GM19438 (cell line): ENCODE results near the gene TDRD3.

Experiments
- ATAC-seq: cut with Tn5 transposase; IDR thresholded peaks from one replicate; pipeline ENCODE4 v1.9.1; 2021; ENCODE audit warnings: low read depth; ENCODE audit not compliant: unreplicated experiment

Gene TDRD3

GRCh38 chr13:60572003-60572798 lies 175.2 kb downstream of the TDRD3 start:
- ATAC-seq = no peak

- no peak for ATAC-seq
Observed at GRCh38 chr13:60572855-60573254, 175.8 kb downstream of the TDRD3 start.

GRCh38 chr13:60574735-60575134 lies 177.7 kb downstream of the TDRD3 start:
- no peak for ATAC-seq

DNA sequence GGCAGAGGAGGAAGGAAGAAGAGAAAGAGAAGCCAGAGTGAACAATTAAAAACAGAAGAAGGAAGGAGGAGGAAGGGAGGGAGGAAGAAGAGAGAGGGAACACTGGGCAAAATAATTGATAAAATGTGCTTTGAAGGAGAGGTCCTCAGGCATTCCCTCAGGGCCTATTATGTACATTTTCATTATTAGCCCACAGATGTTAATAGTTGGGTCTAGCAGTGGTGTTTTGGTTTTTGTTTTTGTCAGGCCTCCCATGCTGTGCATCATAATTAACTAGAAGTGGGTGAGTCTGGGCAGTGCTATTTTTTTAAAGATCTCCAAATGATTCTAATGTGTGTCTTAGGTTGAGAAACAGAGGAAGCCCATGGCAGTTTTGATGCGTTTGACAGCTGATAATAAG lies 178.1 kb downstream of the TDRD3 start:
- ATAC-seq = no peak

- no peak for ATAC-seq
Observed at GRCh38 chr13:60577761-60578160, 180.7 kb downstream of the TDRD3 start.

DNA sequence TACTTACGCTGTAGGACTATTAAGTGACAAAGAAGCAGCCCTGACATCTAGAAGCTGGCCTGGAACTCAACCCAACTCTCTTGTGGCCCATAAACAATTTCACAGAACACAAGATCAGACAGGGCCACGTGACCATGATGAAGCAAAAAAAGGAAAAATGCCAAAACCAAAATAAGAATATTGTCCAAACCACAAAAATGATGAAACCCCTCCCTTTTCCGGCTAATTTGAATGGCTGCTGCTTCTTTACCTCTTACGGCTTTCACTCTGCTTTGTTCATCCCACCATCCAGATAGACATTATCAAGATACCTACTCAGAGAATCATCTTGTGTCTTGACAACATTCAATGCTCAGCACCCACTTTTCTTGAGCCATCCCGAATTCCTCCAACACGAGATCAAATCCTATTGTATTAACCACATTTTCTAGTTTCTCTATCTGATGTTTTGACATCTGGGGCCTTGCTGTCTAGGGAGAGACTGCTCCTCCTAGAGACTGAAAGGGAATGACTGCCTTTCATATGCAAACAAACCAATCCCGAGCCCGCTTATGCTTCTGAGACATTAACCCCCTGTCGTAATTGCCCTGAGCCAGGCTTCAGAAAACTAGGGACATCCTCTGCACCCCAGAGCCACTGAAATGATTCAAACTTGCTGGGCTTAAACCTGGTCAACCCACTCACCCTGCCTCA lies 186.3 kb downstream of the TDRD3 start:
- ATAC-seq = no peak

DNA sequence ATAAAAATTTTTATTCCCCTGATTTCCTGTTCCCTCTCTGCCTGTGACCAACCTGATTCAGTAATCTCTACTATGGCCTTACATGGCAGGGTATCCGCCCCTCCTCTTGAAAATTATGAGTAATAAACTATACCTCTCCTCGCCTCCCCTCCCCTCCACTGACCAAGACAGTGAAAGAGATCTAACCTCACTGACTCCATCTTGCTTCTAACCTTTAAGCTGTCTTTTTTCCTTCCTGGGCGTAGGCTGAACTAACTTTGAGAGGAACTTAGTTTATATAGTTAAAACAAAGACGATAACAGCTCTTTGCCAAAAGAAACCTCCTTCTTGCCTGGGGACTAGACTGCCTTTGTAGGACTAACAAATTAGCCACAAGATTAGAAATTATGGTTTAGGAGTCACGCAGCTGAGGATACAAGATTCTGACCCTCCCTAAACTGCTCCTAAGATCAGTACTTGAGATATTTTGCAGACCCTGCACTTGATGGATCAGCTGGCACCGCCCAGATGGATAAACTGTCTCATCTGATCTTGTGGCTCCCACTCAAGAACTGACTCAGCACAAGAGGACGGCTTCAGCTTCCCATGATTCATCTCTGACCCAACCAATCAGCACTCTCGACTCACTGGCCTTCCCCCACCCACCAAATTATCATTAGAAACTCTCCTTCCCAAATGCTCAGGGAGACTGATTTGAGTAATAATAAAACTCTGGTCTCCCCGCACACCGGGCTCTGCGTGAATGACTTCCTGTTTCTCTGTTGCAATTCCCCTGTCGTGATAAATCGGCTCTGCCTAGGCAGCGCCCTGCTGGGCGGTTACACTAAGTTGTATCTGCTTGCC lies 187.1 kb downstream of the TDRD3 start:
- ATAC-seq = no peak

DNA sequence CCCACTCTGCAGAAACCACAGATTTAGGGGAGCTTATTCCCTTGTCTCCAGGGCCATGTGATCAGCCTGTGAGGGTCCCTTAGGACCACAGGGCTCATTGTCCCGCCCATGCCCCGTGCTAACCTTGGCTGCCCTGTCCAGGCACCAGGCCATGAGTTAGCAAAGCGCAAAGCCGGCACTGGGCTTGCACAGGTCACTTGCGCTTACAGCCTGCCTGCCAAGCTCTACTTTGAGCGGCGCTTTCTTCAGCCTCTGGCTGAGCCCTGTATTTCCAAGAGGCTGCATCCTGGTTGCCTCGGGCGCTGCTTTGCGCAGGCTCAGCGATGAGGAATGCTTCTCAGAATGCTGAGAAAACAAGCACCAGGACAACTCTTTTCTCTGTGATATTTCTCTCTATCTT lies 188.0 kb downstream of the TDRD3 start:
- ATAC-seq = no peak

GRCh38 chr13:60590800-60591747 lies 194.1 kb downstream of the TDRD3 start:
- ATAC-seq = no peak

- ATAC-seq = no peak
Observed at GRCh38 chr13:60603049-60603448, 206.0 kb downstream of the TDRD3 start.

GRCh38 chr13:60604058-60604457 lies 207.0 kb downstream of the TDRD3 start:
- no peak for ATAC-seq

- ATAC-seq = no peak
Observed at GRCh38 chr13:60608954-60609353, 211.9 kb downstream of the TDRD3 start.

GRCh38 chr13:60611523-60611922 lies 214.5 kb downstream of the TDRD3 start:
- no peak for ATAC-seq

- no peak for ATAC-seq
Observed at GRCh38 chr13:60612593-60612992, 215.6 kb downstream of the TDRD3 start.

DNA sequence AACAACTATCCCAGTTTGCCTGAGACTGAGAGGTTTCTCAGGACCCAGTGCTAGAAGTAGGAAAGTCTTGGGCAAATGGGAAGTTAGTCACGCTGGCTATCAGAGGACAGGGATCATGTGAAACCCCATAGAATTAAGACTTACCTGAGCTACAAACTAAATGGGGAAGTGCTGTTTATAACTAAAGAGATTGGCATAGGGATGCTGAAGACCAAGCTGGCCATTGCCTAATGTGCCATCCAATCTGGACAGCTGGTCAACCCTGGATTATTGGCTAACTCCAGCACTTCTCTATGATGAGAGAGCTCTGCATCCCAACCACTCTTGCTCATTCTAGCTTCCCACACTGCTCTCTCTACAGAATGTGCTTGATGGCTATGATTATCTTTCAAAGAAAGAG lies 216.1 kb downstream of the TDRD3 start:
- no peak for ATAC-seq

GRCh38 chr13:60617991-60618733 lies 221.1 kb downstream of the TDRD3 start:
- no peak for ATAC-seq

DNA sequence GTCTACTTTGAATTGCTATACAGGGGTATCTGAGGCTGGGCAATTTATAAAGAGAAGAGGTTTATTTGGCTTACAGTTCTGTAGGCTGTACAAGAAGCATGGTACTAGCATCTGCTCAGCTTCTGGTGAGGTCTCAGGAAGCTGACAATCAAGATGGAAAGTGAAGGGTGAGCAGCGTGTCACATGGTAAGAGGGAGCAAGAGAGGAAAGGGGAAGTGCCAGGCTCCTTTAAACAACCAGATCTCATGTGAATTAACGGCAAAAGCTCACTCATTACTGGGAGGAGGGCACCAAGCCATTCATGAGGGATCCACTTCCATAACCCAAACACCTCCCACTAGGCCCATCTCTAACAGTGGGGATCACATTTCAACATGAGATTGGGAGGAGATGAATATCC lies 222.4 kb downstream of the TDRD3 start:
- no peak for ATAC-seq

- ATAC-seq = no peak
Observed at GRCh38 chr13:60620611-60621395, 223.8 kb downstream of the TDRD3 start.

DNA sequence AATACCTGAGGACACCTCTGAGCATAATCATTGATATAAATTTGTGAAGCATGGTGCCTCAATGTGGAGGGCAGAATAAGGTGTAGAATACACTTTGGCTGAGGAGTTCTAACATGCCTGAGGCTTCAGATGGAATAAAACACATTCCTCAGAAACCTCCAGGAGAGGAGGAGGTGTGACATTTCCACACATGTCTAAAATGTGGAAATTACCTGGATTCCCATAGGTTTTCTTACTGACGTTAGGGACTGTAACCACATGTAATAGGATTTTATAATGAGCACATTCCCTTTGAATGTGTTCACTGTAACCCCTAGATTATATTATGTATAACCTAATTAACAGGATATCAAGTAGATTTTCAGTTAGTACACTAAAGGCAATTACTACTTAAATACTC lies 226.1 kb downstream of the TDRD3 start:
- no peak for ATAC-seq
